PC-3 (cell line): Measurements from ENCODE around the gene WBP4. TPM values are rescaled to one million over a fixed set of nuclear protein-coding genes. Genes with fewer than 3 reads are reported as not detected.

Source experiments
- ATAC-seq: fragments of 200-7000 bp; cut with Tn5 transposase; 2 replicates; pipeline ENCODE4 v1.9.1; 2020; ENCODE audit warnings: mild to moderate bottlenecking, moderate library complexity
- Bru-seq: library from RNA; stranded (reverse); fragments of 400-500 nt; gene quantifications from one replicate; lab custom pipeline; 2021; lab: Mats Ljungman, UMichigan
- BruChase-seq, 2 experiments: library from RNA; stranded (reverse); fragments of 400-500 nt; gene quantifications; one replicate each; lab custom pipeline; 2021; lab: Mats Ljungman, UMichigan
- BruUV-seq: library from RNA; stranded (reverse); fragments of 400-500 nt; replicated peaks from 2 replicates; lab custom pipeline; 2021; lab: Mats Ljungman, UMichigan
- CTCF ChIA-PET: fragments of 300-600 bp; sonication (Branson Sonifier 250); formaldehyde crosslinking; loops from one replicate; lab custom pipeline; 2022; ENCODE audit warnings: antibody characterized with exemption; lab: Charles Lee
- POLR2A ChIA-PET: fragments of 300-600 bp; sonication (Branson Sonifier 250); formaldehyde crosslinking; loops from one replicate; lab custom pipeline; 2022; ENCODE audit warnings: antibody characterized with exemption; ENCODE audit not compliant: unreplicated experiment; lab: Charles Lee
- DNase-seq: peaks from one replicate; pipeline ENCODE4 v3.0.0-alpha.2; 2015
- H2AFZ ChIP-seq: fragments of 300-600 bp; sonication (generic); 2 replicates; pipeline ENCODE4 v1.6.0; 2016; ENCODE audit warnings: antibody characterized with exemption, low read length
- H3F3A ChIP-seq: fragments of 300-600 bp; sonication (generic); one replicate; pipeline ENCODE4 v1.6.0; 2017; ENCODE audit warnings: antibody characterized with exemption, low read length, control low read depth, mild to moderate bottlenecking; ENCODE audit not compliant: unreplicated experiment
- H3K27ac ChIP-seq: fragments of 300-600 bp; sonication (generic); 2 replicates; pipeline ENCODE4 v1.5.1; 2016; ENCODE audit warnings: mild to moderate bottlenecking, low read length
- H3K27me3 ChIP-seq: fragments of 300-600 bp; sonication (generic); 2 replicates; pipeline ENCODE4 v1.6.1; 2016; ENCODE audit warnings: low read length, mixed read lengths
- H3K36me3 ChIP-seq: fragments of 300-600 bp; sonication (generic); 2 replicates; pipeline ENCODE4 v1.6.1; 2016; ENCODE audit warnings: low read depth, mixed run types, low read length, mixed read lengths
- H3K4me1 ChIP-seq: fragments of 300-600 bp; sonication (generic); 2 replicates; pipeline ENCODE4 v1.5.1; 2016; ENCODE audit warnings: low read length; ENCODE audit not compliant: insufficient read depth
- H3K4me2 ChIP-seq: fragments of 300-600 bp; sonication (generic); 2 replicates; pipeline ENCODE4 v1.6.0; 2016; ENCODE audit warnings: low read length
- H3K4me3 ChIP-seq: fragments of 300-600 bp; sonication (generic); 2 replicates; pipeline ENCODE4 v1.5.1; 2016; ENCODE audit warnings: mild to moderate bottlenecking, low read length, mixed read lengths
- H3K79me2 ChIP-seq: fragments of 300-600 bp; sonication (generic); 2 replicates; pipeline ENCODE4 v1.6.1; 2017; ENCODE audit warnings: low read length, mixed read lengths
- H3K9ac ChIP-seq: fragments of 300-600 bp; sonication (generic); 2 replicates; pipeline ENCODE4 v1.6.0; 2016; ENCODE audit warnings: mild to moderate bottlenecking, low read length
- H3K9me2 ChIP-seq: fragments of 300-600 bp; sonication (generic); replicated peaks from 2 replicates; pipeline ENCODE4 v1.6.1; 2016; ENCODE audit warnings: mixed run types, low read length, mixed read lengths
- H3K9me3 ChIP-seq: fragments of 300-600 bp; sonication (generic); 2 replicates; pipeline ENCODE4 v1.6.1; 2016; ENCODE audit warnings: low read length, mixed read lengths
- H4K20me1 ChIP-seq: fragments of 300-600 bp; sonication (generic); 2 replicates; pipeline ENCODE4 v1.6.1; 2016; ENCODE audit warnings: low read length, mixed read lengths
- EZH2 ChIP-seq: fragments of 300-600 bp; sonication (generic); IDR thresholded peaks from one replicate; pipeline ENCODE4 v1.6.1; 2017; ENCODE audit warnings: antibody characterized with exemption, mild to moderate bottlenecking, low read length; ENCODE audit not compliant: unreplicated experiment
- EZH2phosphoT487 ChIP-seq: fragments of 300-600 bp; sonication (generic); IDR thresholded peaks from 2 replicates; pipeline ENCODE4 v1.6.1; 2018; ENCODE audit warnings: mild to moderate bottlenecking, antibody characterized with exemption, low read length, borderline replicate concordance
- intact Hi-C: fragments of 100-400 bp; cut with micrococcal nuclease; formaldehyde crosslinking; loops from 2 replicates; pipeline ENCODE4 v1.9.0; 2023
- long read RNA-seq: library from polyadenylated mRNA; unstranded; transcript quantifications from one replicate; pipeline ENCODE4 v2.0.0, GENCODE V29; 2021; ENCODE audit not compliant: unreplicated experiment
- total RNA-seq: library from RNA; depleted of rRNA; stranded (reverse); fragments of >200 nt; gene quantifications from 2 replicates; pipeline ENCODE4 v1.2.3, GENCODE V29; 2014; rRNA removed
- TF ChIP-seq, protein P1 (sequence below): fragments of 300-600 bp; sonication (generic); conservative IDR thresholded peaks from 2 replicates; pipeline ENCODE4 v1.5.1; 2017; ENCODE audit warnings: antibody characterized with exemption, low read depth, mild to moderate bottlenecking, low read length

Gene WBP4, protein sequence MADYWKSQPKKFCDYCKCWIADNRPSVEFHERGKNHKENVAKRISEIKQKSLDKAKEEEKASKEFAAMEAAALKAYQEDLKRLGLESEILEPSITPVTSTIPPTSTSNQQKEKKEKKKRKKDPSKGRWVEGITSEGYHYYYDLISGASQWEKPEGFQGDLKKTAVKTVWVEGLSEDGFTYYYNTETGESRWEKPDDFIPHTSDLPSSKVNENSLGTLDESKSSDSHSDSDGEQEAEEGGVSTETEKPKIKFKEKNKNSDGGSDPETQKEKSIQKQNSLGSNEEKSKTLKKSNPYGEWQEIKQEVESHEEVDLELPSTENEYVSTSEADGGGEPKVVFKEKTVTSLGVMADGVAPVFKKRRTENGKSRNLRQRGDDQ
- total RNA-seq (6.4 and 7.3 TPM in 2 replicates), Bru-seq, nascent RNA (percentile 83 among the genes with signal in this experiment), BruChase-seq, experiment 1, labeled RNA remaining after a 6-hour chase (percentile 75 among the genes with signal in this experiment), BruChase-seq, experiment 2, labeled RNA remaining after a 2-hour chase (percentile 83 among the genes with signal in this experiment)
- long read RNA-seq, transcript WBP4-201 (10 exons, 2,623 nt), result major isoform, 14 of 32 reads
- long read RNA-seq, partial matches to known transcripts, result 11 of 32 reads
- long read RNA-seq, other reads (novel, unspliced or antisense), result 7 of 32 reads

DNA sequence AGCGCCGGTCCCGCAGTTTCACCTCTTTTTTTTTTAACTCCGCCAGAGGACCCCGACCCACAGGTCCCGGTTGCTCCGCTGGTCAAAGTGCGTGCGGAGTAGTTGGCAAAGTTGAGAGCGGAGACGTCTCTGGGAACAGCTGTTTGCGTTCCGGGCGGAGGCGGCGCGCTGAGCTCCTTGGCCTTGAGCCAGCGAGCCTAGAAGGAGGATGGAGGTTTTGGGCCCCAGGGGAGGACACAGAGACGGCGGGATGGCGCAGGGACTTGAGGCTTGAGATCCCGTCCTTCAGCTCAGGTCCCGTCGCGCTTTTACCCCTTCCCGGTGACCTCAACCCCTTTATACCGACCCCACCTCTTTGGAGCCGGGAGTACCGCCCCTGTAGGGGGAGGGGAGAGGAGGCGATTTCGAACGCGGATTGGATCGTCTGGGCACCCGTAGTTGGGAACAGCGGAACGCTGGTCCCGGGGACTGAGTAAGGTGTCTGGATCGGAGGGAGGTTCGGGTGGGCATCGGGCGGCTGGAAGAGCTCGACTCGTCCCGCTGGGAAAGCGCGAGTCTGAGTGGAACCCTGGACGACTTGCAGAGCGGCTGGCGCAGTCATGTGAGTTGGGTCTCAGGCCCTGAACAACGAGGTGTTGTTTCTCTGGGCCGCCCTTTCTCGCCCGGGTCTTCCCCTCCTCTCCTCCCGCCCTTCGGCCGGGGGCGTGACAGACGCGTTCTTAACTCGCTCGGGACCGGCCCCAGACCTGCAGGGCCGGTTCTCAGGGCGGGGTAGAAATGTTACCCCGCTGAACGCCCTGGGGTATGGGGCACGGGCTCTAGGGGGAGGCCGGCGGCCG, at the start of gene WBP4:
TSS of gene WBP4 (plus strand) at position 435 of the 839 bp plus-strand sequence. CDS start at position 600, 165 bp downstream.
- no TSS peak for BruUV-seq
- intact Hi-C loops, result loop anchor here (2.0 to 10.0 kb wide), 5 partner anchors 76 to 286 kb away; partner anchors contain the start of genes MRPS31 and NAA16
- Histone ChIP-seq H3K27ac (peak within 1 kb of the TSS; percentile 90), H3K9me2 (no peaks in the 10 kb centered on the region), H4K20me1 (peaks cover 12% of the 10 kb centered on the region), H3F3A (no peaks in the 10 kb centered on the region), H3K36me3 (peaks cover 9% of the 10 kb centered on the region), H3K4me3 (peak within 1 kb of the TSS; percentile 82), H3K9me3 (no peaks in the 10 kb centered on the region), H3K27me3 (no peaks in the 10 kb centered on the region), H2AFZ (peak within 1 kb of the TSS; percentile 95), H3K79me2 (peaks cover 68% of the 10 kb centered on the region), H3K4me2 (peak within 1 kb of the TSS; percentile 98), H3K4me1 (peaks cover 40% of the 10 kb centered on the region), H3K9ac (peak within 1 kb of the TSS; percentile 93)
- ATAC-seq (peak; percentile 68), DNase-seq (peak; percentile 88)
- TF ChIP-seq, protein P1, sequence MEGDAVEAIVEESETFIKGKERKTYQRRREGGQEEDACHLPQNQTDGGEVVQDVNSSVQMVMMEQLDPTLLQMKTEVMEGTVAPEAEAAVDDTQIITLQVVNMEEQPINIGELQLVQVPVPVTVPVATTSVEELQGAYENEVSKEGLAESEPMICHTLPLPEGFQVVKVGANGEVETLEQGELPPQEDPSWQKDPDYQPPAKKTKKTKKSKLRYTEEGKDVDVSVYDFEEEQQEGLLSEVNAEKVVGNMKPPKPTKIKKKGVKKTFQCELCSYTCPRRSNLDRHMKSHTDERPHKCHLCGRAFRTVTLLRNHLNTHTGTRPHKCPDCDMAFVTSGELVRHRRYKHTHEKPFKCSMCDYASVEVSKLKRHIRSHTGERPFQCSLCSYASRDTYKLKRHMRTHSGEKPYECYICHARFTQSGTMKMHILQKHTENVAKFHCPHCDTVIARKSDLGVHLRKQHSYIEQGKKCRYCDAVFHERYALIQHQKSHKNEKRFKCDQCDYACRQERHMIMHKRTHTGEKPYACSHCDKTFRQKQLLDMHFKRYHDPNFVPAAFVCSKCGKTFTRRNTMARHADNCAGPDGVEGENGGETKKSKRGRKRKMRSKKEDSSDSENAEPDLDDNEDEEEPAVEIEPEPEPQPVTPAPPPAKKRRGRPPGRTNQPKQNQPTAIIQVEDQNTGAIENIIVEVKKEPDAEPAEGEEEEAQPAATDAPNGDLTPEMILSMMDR, result no peak
- no peak for TF ChIP-seq EZH2
- TF ChIP-seq EZH2phosphoT487, result no peak
- ChIA-PET POLR2A (no interaction called here), CTCF (no interaction called here)

DNA sequence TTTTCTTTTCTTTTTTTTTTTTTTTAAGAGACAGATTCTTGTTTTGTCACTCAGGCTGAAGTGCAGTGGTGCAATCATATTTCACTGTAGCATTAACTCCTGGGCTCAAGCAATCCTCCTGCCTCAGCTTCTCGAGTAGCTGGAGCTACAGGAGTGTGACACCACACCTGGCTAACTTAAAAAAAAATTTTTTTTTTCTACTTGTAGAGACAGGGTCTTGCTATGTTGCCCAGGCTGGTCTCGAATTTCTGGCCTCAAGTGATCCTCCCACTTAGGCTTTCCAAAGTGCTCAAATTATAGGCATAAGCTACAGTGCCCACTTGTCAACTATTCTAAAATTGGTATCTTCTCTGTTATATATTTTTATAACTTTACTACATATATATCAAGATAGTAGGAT, 48.8 kb upstream of the WBP4 start:
- H3K36me3 ChIP-seq, result no peaks in the 10 kb centered on the region
- no peaks in the 10 kb centered on the region for H3K9me3 ChIP-seq
- CTCF ChIA-PET, result no interaction called here
- POLR2A ChIA-PET, result no interaction called here
- no peak overlapping the region for H3K9ac ChIP-seq
- ATAC-seq (no peak), DNase-seq (no peak)
- H3F3A ChIP-seq, result no peaks in the 10 kb centered on the region
- intact Hi-C loops, result no loop called here
- H3K4me2 ChIP-seq, result no peak overlapping the region
- no TSS peak for BruUV-seq
- H3K4me3 ChIP-seq, result no peak overlapping the region
- H3K27ac ChIP-seq, result no peak overlapping the region
- H3K27me3 ChIP-seq, result no peaks in the 10 kb centered on the region
- peaks cover 57% of the 10 kb centered on the region for H3K79me2 ChIP-seq
- peaks cover 19% of the 10 kb centered on the region for H3K4me1 ChIP-seq
- no peaks in the 10 kb centered on the region for H3K9me2 ChIP-seq
- no peaks in the 10 kb centered on the region for H4K20me1 ChIP-seq
- no peak overlapping the region for H2AFZ ChIP-seq
- no peak for TF ChIP-seq EZH2phosphoT487
- TF ChIP-seq, protein P1, result no peak
- TF ChIP-seq EZH2, result no peak
